CD4-positive, CD25-positive, alpha-beta regulatory T cell (primary cell): ENCODE measurements around the gene XDH. TPM values are rescaled to one million over a fixed set of nuclear protein-coding genes. Genes with fewer than 3 reads are reported as not detected.

Source experiments
- polyA plus RNA-seq, 4 donors: library from polyadenylated mRNA; unstranded; fragments of 300-500 nt; fragmentation: Illumina TruSeq; gene quantifications; one replicate each; pipeline ENCODE4 v1.2.3, GENCODE V29; 2021
- total RNA-seq: library from RNA; stranded (reverse); gene quantifications from one replicate; pipeline ENCODE4 v1.2.3, GENCODE V29; 2022

Gene XDH
- total and polyA plus RNA-seq, 5 donors from 2014 or later = not detected

Other genes with a start within 250 kb of the XDH start
- gene CAPN14, start 197.2 kb downstream of the XDH start, total RNA-seq = 0.20 TPM
- gene CAPN14, start 197.2 kb downstream of the XDH start, polyA plus RNA-seq = under 1 TPM in 2 of 4 donors, not detected in 2; 0.08 to 0.10 TPM
- gene EHD3, start 180.6 kb downstream of the XDH start, total RNA-seq = 3.5 TPM
- 1 to 10 TPM; 2.3 to 3.2 (median 2.7) TPM for gene EHD3, start 180.6 kb downstream of the XDH start, polyA plus RNA-seq
- gene SRD5A2, start 166.2 kb upstream of the XDH start, total RNA-seq = not detected
- gene SRD5A2, start 166.2 kb upstream of the XDH start, polyA plus RNA-seq = not detected